HL-60/S4 treated with phorbol 12-myristate 13-acetate at 8.2 ng/mL for 4 days and 3 days (cell line): ENCODE measurements around the gene FUT6.

ENCODE experiments used
- in situ Hi-C: fragments of 300-500 bp; cut with MboI; formaldehyde crosslinking; loops from 2 replicates; pipeline ENCODE4 v1.15.0; 2022; ENCODE audit warnings: low sequenced_read_pairs

FUT6 gene

GRCh38 chr19:5805462-5806132 is 33.9 kb downstream of the FUT6 start:
- in situ Hi-C loops: loop anchor here (10.0 kb wide), 1 partner anchor 219 kb away; no protein-coding TSS in a partner anchor

GRCh38 chr19:5804516-5805461 is 34.7 kb downstream of the FUT6 start, which contains the start of gene NRTN:
NRTN (plus strand) TSS chr19:5805067; CDS start chr19:5824166, 19,099 bp downstream.
- in situ Hi-C loops: loop anchor here (10.0 kb wide), 1 partner anchor 220 kb away; no protein-coding TSS in a partner anchor

- in situ Hi-C loops: loop anchor here (10.0 kb wide), 1 partner anchor 221 kb away; no protein-coding TSS in a partner anchor
These were observed 35.6 kb downstream of the FUT6 start for GRCh38 chr19:5803752-5804515.

GRCh38 chr19:5803441-5803751 is 36.1 kb downstream of the FUT6 start:
- in situ Hi-C loops: loop anchor here (10.0 kb wide), 1 partner anchor 221 kb away; no protein-coding TSS in a partner anchor

- in situ Hi-C loops: loop anchor here (10.0 kb wide), 1 partner anchor 223 kb away; no protein-coding TSS in a partner anchor
These were observed 37.5 kb downstream of the FUT6 start for GRCh38 chr19:5801796-5802619.

GRCh38 chr19:5800361-5801270 is 38.9 kb downstream of the FUT6 start:
- in situ Hi-C loops: loop anchor here (10.0 kb wide), 1 partner anchor 224 kb away; no protein-coding TSS in a partner anchor

GRCh38 chr19:5799247-5800241 is 40.0 kb downstream of the FUT6 start:
- in situ Hi-C loops: loop anchor here (10.0 kb wide), 1 partner anchor 225 kb away; no protein-coding TSS in a partner anchor

- in situ Hi-C loops: no loop called here
These were observed 41.3 kb downstream of the FUT6 start for GRCh38 chr19:5798244-5798643.

GRCh38 chr19:5795382-5795919 is 44.1 kb downstream of the FUT6 start:
- in situ Hi-C loops: no loop called here

- in situ Hi-C loops: no loop called here
These were observed 46.3 kb downstream of the FUT6 start for GRCh38 chr19:5793188-5793587.

GRCh38 chr19:5792224-5792623 is 47.3 kb downstream of the FUT6 start:
- in situ Hi-C loops: no loop called here

- in situ Hi-C loops: no loop called here
These were observed 48.7 kb downstream of the FUT6 start, which contains the start of gene DUS3L for GRCh38 chr19:5790559-5791520. DUS3L (minus strand) TSS chr19:5791163; CDS start chr19:5791141, 22 bp downstream.

GRCh38 chr19:5789886-5790558 is 49.5 kb downstream of the FUT6 start:
- in situ Hi-C loops: no loop called here

- in situ Hi-C loops: no loop called here
These were observed 50.1 kb downstream of the FUT6 start for GRCh38 chr19:5789351-5789761.

- in situ Hi-C loops: no loop called here
These were observed 51.1 kb downstream of the FUT6 start for GRCh38 chr19:5788422-5788821.
